Trophoblast cell (in vitro differentiated cells and primary cell): ENCODE data around the gene DLL4. TPM values are rescaled to one million over a fixed set of nuclear protein-coding genes. Genes with fewer than 3 reads are reported as not detected.

Source experiments
- DNase-seq, 2 donors: peaks; one replicate each; pipeline ENCODE4 v3.0.0-alpha.2; 2016
- H2AFZ ChIP-seq: 2 replicates; pipeline ENCODE4 v1.6.1; 2013; ENCODE audit warnings: low read length, moderate library complexity, mild to moderate bottlenecking; ENCODE audit not compliant: insufficient read depth, poor library complexity
- H2AK5ac ChIP-seq: 2 replicates; pipeline ENCODE4 v1.6.1; 2013; ENCODE audit warnings: mild to moderate bottlenecking, low read length
- H2BK120ac ChIP-seq: 2 replicates; pipeline ENCODE4 v1.6.1; 2013; ENCODE audit warnings: low read length, mild to moderate bottlenecking, moderate library complexity; ENCODE audit not compliant: insufficient read depth, poor library complexity
- H2BK12ac ChIP-seq: 2 replicates; pipeline ENCODE4 v1.6.1; 2013; ENCODE audit warnings: mild to moderate bottlenecking, low read length, moderate library complexity
- H2BK5ac ChIP-seq: 2 replicates; pipeline ENCODE4 v1.6.1; 2013; ENCODE audit warnings: low read length, low read depth, moderate library complexity, mild to moderate bottlenecking; ENCODE audit not compliant: poor library complexity
- H3K14ac ChIP-seq: 2 replicates; pipeline ENCODE4 v1.6.1; 2013; ENCODE audit warnings: mild to moderate bottlenecking, low read length
- H3K18ac ChIP-seq: 2 replicates; pipeline ENCODE4 v1.6.1; 2013; ENCODE audit warnings: mild to moderate bottlenecking, low read length
- H3K23ac ChIP-seq: 2 replicates; pipeline ENCODE4 v1.6.1; 2013; ENCODE audit warnings: low read length
- H3K27ac ChIP-seq: 2 replicates; pipeline ENCODE4 v1.5.1; 2013; ENCODE audit warnings: low read depth, mild to moderate bottlenecking, inconsistent platforms, low read length, moderate library complexity
- H3K27me3 ChIP-seq: 2 replicates; pipeline ENCODE4 v1.6.1; 2013; ENCODE audit warnings: inconsistent platforms, mild to moderate bottlenecking, low read length, moderate library complexity; ENCODE audit not compliant: insufficient read depth
- H3K36me3 ChIP-seq, 2 experiments: 1 replicate in 1 of 2; 2 replicates in 1 of 2; pipeline ENCODE4 v1.6.1; 2013; ENCODE audit warnings: low read length in 2 of 2, mild to moderate bottlenecking in 2 of 2, moderate library complexity in 1 of 2; ENCODE audit not compliant: insufficient read depth in 2 of 2, control insufficient read depth in 1 of 2
- H3K4ac ChIP-seq: 2 replicates; pipeline ENCODE4 v1.6.1; 2013; ENCODE audit warnings: low read depth, mild to moderate bottlenecking, low read length, moderate library complexity
- H3K4me1 ChIP-seq, 2 experiments: 1 replicate in 1 of 2; 2 replicates in 1 of 2; pipeline ENCODE4 v1.6.1; 2013; ENCODE audit warnings: low read length in 2 of 2, mild to moderate bottlenecking in 2 of 2, moderate library complexity in 1 of 2; ENCODE audit not compliant: insufficient read depth in 2 of 2, control insufficient read depth in 1 of 2
- H3K4me2 ChIP-seq: 2 replicates; pipeline ENCODE4 v1.6.1; 2013; ENCODE audit warnings: inconsistent platforms, mild to moderate bottlenecking, low read length, moderate library complexity
- H3K4me3 ChIP-seq: 2 replicates; pipeline ENCODE4 v1.5.1; 2013; ENCODE audit warnings: mild to moderate bottlenecking, low read depth, low read length, inconsistent platforms
- H3K79me1 ChIP-seq: one replicate; pipeline ENCODE4 v1.6.1; 2013; ENCODE audit warnings: low read length
- H3K79me2 ChIP-seq: 2 replicates; pipeline ENCODE4 v1.6.1; 2013; ENCODE audit warnings: low read length, mild to moderate bottlenecking; ENCODE audit not compliant: control insufficient read depth, insufficient read depth, poor library complexity
- H3K9ac ChIP-seq: 2 replicates; pipeline ENCODE4 v1.6.1; 2013; ENCODE audit warnings: mild to moderate bottlenecking, low read length
- H3K9me3 ChIP-seq: 2 replicates; pipeline ENCODE4 v1.6.1; 2013; ENCODE audit warnings: low read depth, mild to moderate bottlenecking, control low read depth, inconsistent platforms, low read length; ENCODE audit not compliant: insufficient read depth
- H4K12ac ChIP-seq: 2 replicates; pipeline ENCODE4 v1.6.1; 2013; ENCODE audit warnings: low read depth, mild to moderate bottlenecking, low read length, moderate library complexity
- H4K8ac ChIP-seq: 2 replicates; pipeline ENCODE4 v1.6.1; 2013; ENCODE audit warnings: low read depth, mild to moderate bottlenecking, low read length, moderate library complexity
- H4K91ac ChIP-seq: one replicate; pipeline ENCODE4 v1.6.1; 2013; ENCODE audit warnings: low read depth, mild to moderate bottlenecking, low read length, moderate library complexity
- WGBS: extraction: QIAGEN DNeasy Blood & Tissue Kit; methylation state at CpG from one replicate; pipeline ENCODE4 v1.1.7; 2013; ENCODE audit warnings: missing lambda C conversion rate; ENCODE audit not compliant: insufficient read length, insufficient coverage; ENCODE audit errors: extremely low coverage; 5-methylcytosine and 5-hydroxymethylcytosine counted together
- polyA plus RNA-seq: library from polyadenylated mRNA; stranded (reverse); fragments of 200-250 nt; gene quantifications from 2 replicates; pipeline ENCODE4 v1.2.3, GENCODE V29; 2013

The DLL4 gene
- 0.05 and 0.06 TPM in 2 replicates for polyA plus RNA-seq

- Histone ChIP-seq H3K4ac (no peak within 1 kb of the TSS), H4K12ac (no peak within 1 kb of the TSS), H3K18ac (no peak within 1 kb of the TSS), H3K9ac (no peak within 1 kb of the TSS), H2BK120ac (no peak within 1 kb of the TSS), H3K23ac (no peak within 1 kb of the TSS), H3K27me3 (peaks cover 63% of the 10 kb centered on the region), H3K14ac (no peak within 1 kb of the TSS), H4K8ac (no peak within 1 kb of the TSS), H3K9me3 (peaks cover under 1% of the 10 kb centered on the region), H3K36me3 (no peaks in the 10 kb centered on the region), H3K4me3 (peak within 1 kb of the TSS; percentile 70), H2BK12ac (no peak within 1 kb of the TSS), H3K4me1 (peaks cover 18 to 28% of the 10 kb centered on the region in 2 experiments), H3K4me2 (peak within 1 kb of the TSS; percentile 76), H2AFZ (peak within 1 kb of the TSS; percentile 30), H3K79me1 (no peaks in the 10 kb centered on the region), H3K79me2 (no peaks in the 10 kb centered on the region), H4K91ac (no peak within 1 kb of the TSS), H2BK5ac (no peak within 1 kb of the TSS), H2AK5ac (no peak within 1 kb of the TSS), H3K27ac (no peak within 1 kb of the TSS)
- no CpG with 5 or more reads among the region's 71 CpGs for WGBS
- DNase-seq: peak; percentile 37 to 63
These were observed at the start of gene DLL4 for GRCh38 chr15:40928821-40929659. DLL4 (plus strand) TSS chr15:40929340; CDS start chr15:40929669, 329 bp downstream.

- Histone ChIP-seq H4K12ac (no peak overlapping the region), H3K27me3 (no peaks in the 10 kb centered on the region), H3K14ac (no peak overlapping the region), H3K79me1 (no peaks in the 10 kb centered on the region), H4K8ac (no peak overlapping the region), H3K23ac (no peak overlapping the region), H3K4me2 (no peak overlapping the region), H2AFZ (no peak overlapping the region), H3K79me2 (no peaks in the 10 kb centered on the region), H3K27ac (no peak overlapping the region), H2BK5ac (no peak overlapping the region), H2BK120ac (no peak overlapping the region), H2AK5ac (no peak overlapping the region), H3K18ac (no peak overlapping the region), H3K4ac (no peak overlapping the region), H4K91ac (no peak overlapping the region), H3K9me3 (no peaks in the 10 kb centered on the region), H3K4me1 (peaks cover 5 to 6% of the 10 kb centered on the region in 2 experiments), H3K4me3 (no peak overlapping the region), H3K9ac (no peak overlapping the region), H3K36me3 (no peaks in the 10 kb centered on the region), H2BK12ac (no peak overlapping the region)
- WGBS: no CpG with 5 or more reads among the region's 6 CpGs
- DNase-seq: no peak
These were observed 49.5 kb upstream of the DLL4 start for GRCh38 chr15:40879609-40880008.

GRCh38 chr15:40881351-40881750 lies 47.8 kb upstream of the DLL4 start:
- Histone ChIP-seq H3K23ac (no peak overlapping the region), H2BK12ac (no peak overlapping the region), H3K79me1 (no peaks in the 10 kb centered on the region), H4K91ac (no peak overlapping the region), H3K9me3 (no peaks in the 10 kb centered on the region), H2AK5ac (no peak overlapping the region), H3K79me2 (no peaks in the 10 kb centered on the region), H4K8ac (no peak overlapping the region), H3K9ac (no peak overlapping the region), H4K12ac (no peak overlapping the region), H3K18ac (no peak overlapping the region), H3K4me1 (peaks cover 3 to 5% of the 10 kb centered on the region in 2 experiments), H3K4me2 (no peak overlapping the region), H3K27ac (no peak overlapping the region), H3K27me3 (no peaks in the 10 kb centered on the region), H3K4ac (no peak overlapping the region), H2AFZ (no peak overlapping the region), H3K36me3 (no peaks in the 10 kb centered on the region), H3K4me3 (no peak overlapping the region), H2BK120ac (no peak overlapping the region), H3K14ac (no peak overlapping the region), H2BK5ac (no peak overlapping the region)
- DNase-seq: no peak
- WGBS: no CpG with 5 or more reads among the region's 6 CpGs

- no peak overlapping the region for H2BK120ac ChIP-seq
- H3K27ac ChIP-seq: no peak overlapping the region
- no peak overlapping the region for H3K4me3 ChIP-seq
- no peaks in the 10 kb centered on the region for H3K4me1 ChIP-seq
- H3K27me3 ChIP-seq: no peaks in the 10 kb centered on the region
- DNase-seq: no peak
- no peak overlapping the region for H3K4ac ChIP-seq
- H2AFZ ChIP-seq: no peak overlapping the region
- H3K79me1 ChIP-seq: no peaks in the 10 kb centered on the region
- H2BK12ac ChIP-seq: no peak overlapping the region
- H3K18ac ChIP-seq: no peak overlapping the region
- no peak overlapping the region for H3K14ac ChIP-seq
- H3K9ac ChIP-seq: no peak overlapping the region
- H3K9me3 ChIP-seq: no peaks in the 10 kb centered on the region
- H3K23ac ChIP-seq: no peak overlapping the region
- no peak overlapping the region for H4K12ac ChIP-seq
- H2BK5ac ChIP-seq: no peak overlapping the region
- no peak overlapping the region for H2AK5ac ChIP-seq
- no peak overlapping the region for H4K8ac ChIP-seq
- H3K4me2 ChIP-seq: no peak overlapping the region
- no peak overlapping the region for H4K91ac ChIP-seq
- H3K36me3 ChIP-seq: no peaks in the 10 kb centered on the region
- no peaks in the 10 kb centered on the region for H3K79me2 ChIP-seq
- WGBS: no CpG with 5 or more reads among the region's 1 CpG
These were observed 42.6 kb upstream of the DLL4 start for GRCh38 chr15:40886586-40886985.
